GM12878 (cell line): ENCODE results near the gene KAT2B. TPM values are rescaled to one million over a fixed set of nuclear protein-coding genes. Genes with fewer than 3 reads are reported as not detected.

ENCODE experiments used
- ATAC-seq: fragments of 200-7000 bp; cut with Tn5 transposase; 3 replicates; pipeline ENCODE4 v1.9.1; 2020; ENCODE audit warnings: mild to moderate bottlenecking, moderate library complexity
- BruUV-seq: library from RNA; stranded (reverse); fragments of 400-500 nt; replicated peaks from 2 replicates; lab custom pipeline; 2021; lab: Mats Ljungman, UMichigan
- CTCF ChIA-PET: fragments of 300-600 bp; sonication (Branson Sonifier 250); formaldehyde crosslinking; extraction: SDS; loops from one replicate; lab custom pipeline; 2021; ENCODE audit warnings: inconsistent platforms; lab: Yijun Ruan, JAX
- POLR2A ChIA-PET: fragments of 350-600 bp; formaldehyde crosslinking; extraction: SDS; loops from one replicate; lab custom pipeline; 2021; ENCODE audit warnings: inconsistent platforms; lab: Charles Lee
- RAD21 ChIA-PET: fragments of 300-600 bp; sonication (Branson Sonifier 250); formaldehyde crosslinking; loops from one replicate; lab custom pipeline; 2023; ENCODE audit warnings: antibody characterized with exemption; ENCODE audit not compliant: unreplicated experiment; lab: Charles Lee
- SMC1A ChIA-PET: fragments of 300-600 bp; sonication (Branson Sonifier 250); formaldehyde crosslinking; loops from one replicate; lab custom pipeline; 2023; ENCODE audit not compliant: unreplicated experiment, uncharacterized antibody; lab: Charles Lee
- DNase-seq: peaks from one replicate; pipeline ENCODE4 v3.0.0-alpha.2; 2011; ENCODE audit warnings: low read depth, low spot score
- FAIRE-seq: peaks from 3 replicates; lab custom pipeline; 2011; peaks lifted over from hg19 to GRCh38; lab: Jason Lieb, UNC
- H2AFZ ChIP-seq: 2 replicates; pipeline ENCODE4 v1.6.0; 2011; ENCODE audit warnings: low read depth, low read length, control low read depth; ENCODE audit not compliant: control insufficient read depth
- H3K27ac ChIP-seq: 2 replicates; pipeline ENCODE4 v1.5.1; 2011; ENCODE audit warnings: control low read depth; ENCODE audit not compliant: control insufficient read depth, insufficient read depth
- H3K27me3 ChIP-seq, 2 experiments: replicated peaks in 1 of 2; 2 replicates each; pipeline versions ENCODE4 v1.6.0 to v1.6.1; 2011; ENCODE audit warnings: low read length in 1 of 2; ENCODE audit not compliant: control insufficient read depth in 2 of 2, insufficient read depth in 2 of 2
- H3K36me3 ChIP-seq, 2 experiments: 2 replicates each; pipeline ENCODE4 v1.5.1; 2011; ENCODE audit warnings: low read length in 1 of 2; ENCODE audit not compliant: control insufficient read depth in 2 of 2, insufficient read depth in 2 of 2
- H3K4me1 ChIP-seq: 2 replicates; pipeline ENCODE4 v1.6.1; 2011; ENCODE audit warnings: mild to moderate bottlenecking, low read length, moderate library complexity, mixed read lengths; ENCODE audit not compliant: control insufficient read depth, insufficient read depth
- H3K4me2 ChIP-seq: 2 replicates; pipeline ENCODE4 v1.6.0; 2011; ENCODE audit warnings: control low read depth; ENCODE audit not compliant: control insufficient read depth, insufficient read depth
- H3K4me3 ChIP-seq: fragments of 200-600 bp; sonication (generic); 2 replicates; pipeline ENCODE4 v1.5.1; 2016
- H3K79me2 ChIP-seq: 2 replicates; pipeline ENCODE4 v1.6.0; 2011; ENCODE audit warnings: low read length; ENCODE audit not compliant: control insufficient read depth, insufficient read depth
- H3K9ac ChIP-seq: 2 replicates; pipeline ENCODE4 v1.8.0; 2011; ENCODE audit warnings: low read length, control low read depth, mixed read lengths; ENCODE audit not compliant: control insufficient read depth, insufficient read depth
- H3K9me3 ChIP-seq: replicated peaks from 3 replicates; pipeline ENCODE4 v1.5.1; 2011; ENCODE audit warnings: mild to moderate bottlenecking, low read length; ENCODE audit not compliant: control insufficient read depth, insufficient read depth
- H4K20me1 ChIP-seq: 2 replicates; pipeline ENCODE4 v1.6.0; 2011; ENCODE audit not compliant: control insufficient read depth, insufficient read depth
- ASH2L ChIP-seq: fragments of 300-600, 200-600 bp; sonication (generic); IDR thresholded peaks from 2 replicates; pipeline ENCODE4 v1.6.1; 2017; ENCODE audit warnings: low read depth, mild to moderate bottlenecking, borderline replicate concordance
- BMI1 ChIP-seq: fragments of 450-650 bp; IDR thresholded peaks from 2 replicates; pipeline ENCODE4 v1.6.1; 2016; ENCODE audit warnings: mild to moderate bottlenecking, moderate library complexity, borderline replicate concordance
- ESRRA ChIP-seq: IDR thresholded peaks from 2 replicates; pipeline ENCODE4 v1.6.1; 2012; ENCODE audit warnings: mild to moderate bottlenecking, low read length, improper control_type of control experiment
- IKZF2 ChIP-seq, 2 experiments: fragments of 450-650 bp; IDR thresholded peaks; 2 replicates each; pipeline ENCODE4 v1.6.1; 2017; ENCODE audit warnings: mild to moderate bottlenecking in 2 of 2, moderate library complexity in 2 of 2
- POU2F2 ChIP-seq: IDR thresholded peaks from 3 replicates; pipeline ENCODE4 v1.6.1; 2011; ENCODE audit warnings: low read depth, mild to moderate bottlenecking, low read length, borderline replicate concordance
- TAF1 ChIP-seq: IDR thresholded peaks from 2 replicates; pipeline ENCODE4 v1.6.1; 2011; ENCODE audit warnings: mild to moderate bottlenecking, low read depth, low read length, borderline replicate concordance
- ZNF207 ChIP-seq: fragments of 450-650 bp; IDR thresholded peaks from 2 replicates; pipeline ENCODE4 v1.6.1; 2014; ENCODE audit warnings: antibody characterized with exemption, mild to moderate bottlenecking, borderline replicate concordance
- WGBS: methylation state at CpG from one replicate; pipeline ENCODE4 v1.1.6; 2016; ENCODE audit warnings: low lambda C conversion rate; ENCODE audit not compliant: insufficient replicate concordance, insufficient coverage; ENCODE audit errors: missing lambda C conversion rate; 5-methylcytosine and 5-hydroxymethylcytosine counted together
- in situ Hi-C: fragments of 300-500 bp; cut with MboI; formaldehyde crosslinking; loops from 9 replicates; pipeline ENCODE4 v1.14.3; 2018; ENCODE audit warnings: mixed read lengths
- intact Hi-C: fragments of 100-400 bp; cut with micrococcal nuclease; formaldehyde crosslinking; loops from one replicate; pipeline ENCODE4 v1.14.2; 2022; ENCODE audit not compliant: unreplicated experiment
- polyA plus RNA-seq, 11 experiments: library from polyadenylated mRNA; depleted of rRNA in 4 of 11; unstranded in 6 of 11; stranded (reverse) in 5 of 11; fragments of >200 nt; fragmentation: Nextera tagmentation in 4 of 11; fragmentation: Illumina TruSeq in 1 of 11; extraction: Ambion mirVana in 4 of 11; extraction: Trizol in 1 of 11; gene quantifications; 1 replicate in 1 of 11; 2 replicates in 10 of 11; pipeline versions ENCODE4 v1.2.1 to v1.2.3, GENCODE V29; 2011 to 2016; ENCODE audit warnings: inconsistent platforms in 2 of 11, missing spikeins in 2 of 11, low read depth in 1 of 11
- total RNA-seq, 4 experiments: library from RNA; depleted of rRNA in 3 of 4; stranded (reverse); fragments of >200 nt in 3 of 4; fragmentation: Illumina TruSeq in 1 of 4; extraction: Trizol in 1 of 4; gene quantifications; 2 replicates each; pipeline versions ENCODE4 v1.2.1 to v1.2.3, GENCODE V29; 2013 to 2021
- TF ChIP-seq, protein P1 (sequence below): fragments of 450-650 bp; IDR thresholded peaks from 2 replicates; pipeline ENCODE4 v1.6.1; 2018; ENCODE audit warnings: mild to moderate bottlenecking, low read depth, moderate library complexity; ENCODE audit not compliant: partially characterized antibody
- TF ChIP-seq, protein P2 (sequence below): fragments of 450-650 bp; IDR thresholded peaks from 2 replicates; pipeline ENCODE4 v1.6.1; 2018; ENCODE audit warnings: borderline replicate concordance, mild to moderate bottlenecking; ENCODE audit not compliant: partially characterized antibody
- TF ChIP-seq, protein P3 (sequence below): IDR thresholded peaks from 2 replicates; pipeline ENCODE4 v1.6.1; 2012; ENCODE audit warnings: low read length, inconsistent platforms
- TF ChIP-seq, protein P4 (sequence below): IDR thresholded peaks from 2 replicates; pipeline ENCODE4 v1.6.1; 2012; ENCODE audit warnings: low read depth, low read length, improper control_type of control experiment

Gene KAT2B
- total and polyA plus RNA-seq, 10 of the 15 experiments (the other 5 are each of a cell fraction or from before 2014, with no cell fraction given): 2.9 to 15.2 (median 10.2) TPM

DNA sequence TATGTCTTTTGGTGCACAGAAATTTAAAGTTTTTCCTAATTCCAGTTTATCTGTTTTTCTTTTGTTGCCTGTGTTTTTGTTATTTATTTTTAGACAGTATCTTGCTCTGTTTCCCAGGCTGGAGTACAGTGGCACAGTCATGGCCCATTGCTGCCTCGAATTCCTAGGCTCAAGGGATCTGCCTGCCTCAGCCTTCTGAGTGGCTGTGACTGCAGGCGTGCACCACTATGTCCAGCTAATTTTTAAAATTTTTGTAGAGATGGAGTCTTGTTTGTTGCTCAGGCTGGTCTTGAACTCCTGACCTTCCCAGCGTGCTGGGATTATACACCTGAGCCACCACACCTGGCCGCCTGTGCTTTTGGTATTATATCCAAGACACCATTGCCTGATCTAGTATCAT lies 22.8 kb downstream of the KAT2B start:
- ChIA-PET SMC1A (no interaction called here), POLR2A (no interaction called here), RAD21 (no interaction called here), CTCF (interaction anchor here (1.3 kb wide), 1 partner anchor 17 kb away, joined by 3 read pairs; no protein-coding TSS in a partner anchor)
- WGBS: 80% methylated on average over 4 of the region's 4 CpGs
- in situ Hi-C loops: no loop called here
- H2AFZ ChIP-seq: no peak overlapping the region
- ATAC-seq (no peak), FAIRE-seq (no peak), DNase-seq (no peak)
- no peak overlapping the region for H3K27ac ChIP-seq
- H3K4me1 ChIP-seq: peaks cover 5% of the 10 kb centered on the region; the same call in 1 of the 2 replicates
- H3K9me3 ChIP-seq: no peaks in the 10 kb centered on the region
- intact Hi-C loops: no loop called here
- BruUV-seq: no TSS peak
- no peaks in the 10 kb centered on the region for H3K36me3 ChIP-seq
- H3K79me2 ChIP-seq: no peaks in the 10 kb centered on the region
- H3K4me3 ChIP-seq: no peak overlapping the region
- no peaks in the 10 kb centered on the region for H4K20me1 ChIP-seq
- no peak overlapping the region for H3K4me2 ChIP-seq
- H3K9ac ChIP-seq: no peak overlapping the region
- no peaks in the 10 kb centered on the region for H3K27me3 ChIP-seq
- TF ChIP-seq, protein P1, sequence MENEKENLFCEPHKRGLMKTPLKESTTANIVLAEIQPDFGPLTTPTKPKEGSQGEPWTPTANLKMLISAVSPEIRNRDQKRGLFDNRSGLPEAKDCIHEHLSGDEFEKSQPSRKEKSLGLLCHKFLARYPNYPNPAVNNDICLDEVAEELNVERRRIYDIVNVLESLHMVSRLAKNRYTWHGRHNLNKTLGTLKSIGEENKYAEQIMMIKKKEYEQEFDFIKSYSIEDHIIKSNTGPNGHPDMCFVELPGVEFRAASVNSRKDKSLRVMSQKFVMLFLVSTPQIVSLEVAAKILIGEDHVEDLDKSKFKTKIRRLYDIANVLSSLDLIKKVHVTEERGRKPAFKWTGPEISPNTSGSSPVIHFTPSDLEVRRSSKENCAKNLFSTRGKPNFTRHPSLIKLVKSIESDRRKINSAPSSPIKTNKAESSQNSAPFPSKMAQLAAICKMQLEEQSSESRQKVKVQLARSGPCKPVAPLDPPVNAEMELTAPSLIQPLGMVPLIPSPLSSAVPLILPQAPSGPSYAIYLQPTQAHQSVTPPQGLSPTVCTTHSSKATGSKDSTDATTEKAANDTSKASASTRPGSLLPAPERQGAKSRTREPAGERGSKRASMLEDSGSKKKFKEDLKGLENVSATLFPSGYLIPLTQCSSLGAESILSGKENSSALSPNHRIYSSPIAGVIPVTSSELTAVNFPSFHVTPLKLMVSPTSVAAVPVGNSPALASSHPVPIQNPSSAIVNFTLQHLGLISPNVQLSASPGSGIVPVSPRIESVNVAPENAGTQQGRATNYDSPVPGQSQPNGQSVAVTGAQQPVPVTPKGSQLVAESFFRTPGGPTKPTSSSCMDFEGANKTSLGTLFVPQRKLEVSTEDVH: no peak
- no peak for TF ChIP-seq POU2F2
- TF ChIP-seq ZNF207: no peak
- no peak for TF ChIP-seq BMI1
- TF ChIP-seq, protein P2, sequence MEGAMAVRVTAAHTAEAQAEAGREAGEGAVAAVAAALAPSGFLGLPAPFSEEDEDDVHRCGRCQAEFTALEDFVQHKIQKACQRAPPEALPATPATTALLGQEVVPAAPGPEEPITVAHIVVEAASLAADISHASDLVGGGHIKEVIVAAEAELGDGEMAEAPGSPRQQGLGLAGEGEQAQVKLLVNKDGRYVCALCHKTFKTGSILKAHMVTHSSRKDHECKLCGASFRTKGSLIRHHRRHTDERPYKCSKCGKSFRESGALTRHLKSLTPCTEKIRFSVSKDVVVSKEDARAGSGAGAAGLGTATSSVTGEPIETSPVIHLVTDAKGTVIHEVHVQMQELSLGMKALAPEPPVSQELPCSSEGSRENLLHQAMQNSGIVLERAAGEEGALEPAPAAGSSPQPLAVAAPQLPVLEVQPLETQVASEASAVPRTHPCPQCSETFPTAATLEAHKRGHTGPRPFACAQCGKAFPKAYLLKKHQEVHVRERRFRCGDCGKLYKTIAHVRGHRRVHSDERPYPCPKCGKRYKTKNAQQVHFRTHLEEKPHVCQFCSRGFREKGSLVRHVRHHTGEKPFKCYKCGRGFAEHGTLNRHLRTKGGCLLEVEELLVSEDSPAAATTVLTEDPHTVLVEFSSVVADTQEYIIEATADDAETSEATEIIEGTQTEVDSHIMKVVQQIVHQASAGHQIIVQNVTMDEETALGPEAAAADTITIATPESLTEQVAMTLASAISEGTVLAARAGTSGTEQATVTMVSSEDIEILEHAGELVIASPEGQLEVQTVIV: no peak
- TF ChIP-seq TAF1: no peak
- TF ChIP-seq ASH2L: no peak
- TF ChIP-seq, protein P3, sequence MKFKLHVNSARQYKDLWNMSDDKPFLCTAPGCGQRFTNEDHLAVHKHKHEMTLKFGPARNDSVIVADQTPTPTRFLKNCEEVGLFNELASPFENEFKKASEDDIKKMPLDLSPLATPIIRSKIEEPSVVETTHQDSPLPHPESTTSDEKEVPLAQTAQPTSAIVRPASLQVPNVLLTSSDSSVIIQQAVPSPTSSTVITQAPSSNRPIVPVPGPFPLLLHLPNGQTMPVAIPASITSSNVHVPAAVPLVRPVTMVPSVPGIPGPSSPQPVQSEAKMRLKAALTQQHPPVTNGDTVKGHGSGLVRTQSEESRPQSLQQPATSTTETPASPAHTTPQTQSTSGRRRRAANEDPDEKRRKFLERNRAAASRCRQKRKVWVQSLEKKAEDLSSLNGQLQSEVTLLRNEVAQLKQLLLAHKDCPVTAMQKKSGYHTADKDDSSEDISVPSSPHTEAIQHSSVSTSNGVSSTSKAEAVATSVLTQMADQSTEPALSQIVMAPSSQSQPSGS: no peak
- no peak for TF ChIP-seq ESRRA
- TF ChIP-seq, protein P4, sequence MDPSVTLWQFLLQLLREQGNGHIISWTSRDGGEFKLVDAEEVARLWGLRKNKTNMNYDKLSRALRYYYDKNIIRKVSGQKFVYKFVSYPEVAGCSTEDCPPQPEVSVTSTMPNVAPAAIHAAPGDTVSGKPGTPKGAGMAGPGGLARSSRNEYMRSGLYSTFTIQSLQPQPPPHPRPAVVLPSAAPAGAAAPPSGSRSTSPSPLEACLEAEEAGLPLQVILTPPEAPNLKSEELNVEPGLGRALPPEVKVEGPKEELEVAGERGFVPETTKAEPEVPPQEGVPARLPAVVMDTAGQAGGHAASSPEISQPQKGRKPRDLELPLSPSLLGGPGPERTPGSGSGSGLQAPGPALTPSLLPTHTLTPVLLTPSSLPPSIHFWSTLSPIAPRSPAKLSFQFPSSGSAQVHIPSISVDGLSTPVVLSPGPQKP: no peak
- TF ChIP-seq IKZF2 (IDR thresholded peaks at IDR 0.05): no peak
